Esophagus (tissue), 2 donors: ENCODE measurements around the gene CD2AP. TPM values are rescaled to one million over a fixed set of nuclear protein-coding genes. Genes with fewer than 3 reads are reported as not detected.
"Not testable (repeated sequence)": the region's sequence is repeated elsewhere in the genome, so short reads cannot be mapped to it uniquely, and the experiment has no call there.

ENCODE experiments used
- H3K27ac ChIP-seq, 2 donors: one replicate each; pipeline ENCODE4 v1.5.1; 2013; ENCODE audit warnings: low read depth in 2 of 2, mild to moderate bottlenecking in 2 of 2, inconsistent platforms in 1 of 2, low read length in 1 of 2, moderate library complexity in 1 of 2
- H3K27me3 ChIP-seq, 2 donors: one replicate each; pipeline ENCODE4 v1.6.1; 2013; ENCODE audit warnings: low read length in 2 of 2, control low read depth in 1 of 2, mild to moderate bottlenecking in 1 of 2; ENCODE audit not compliant: insufficient read depth in 2 of 2, control insufficient read depth in 1 of 2
- H3K36me3 ChIP-seq, 2 donors: one replicate each; pipeline ENCODE4 v1.6.1; 2013; ENCODE audit warnings: low read length in 1 of 2; ENCODE audit not compliant: control insufficient read depth in 2 of 2, insufficient read depth in 2 of 2
- H3K4me1 ChIP-seq, 2 donors: one replicate each; pipeline ENCODE4 v1.6.1; 2013; ENCODE audit warnings: low read length in 1 of 2; ENCODE audit not compliant: control insufficient read depth in 2 of 2, insufficient read depth in 2 of 2
- H3K4me3 ChIP-seq, 2 donors: one replicate each; pipeline ENCODE4 v1.5.1; 2013; ENCODE audit warnings: low read length in 2 of 2, mild to moderate bottlenecking in 2 of 2, low read depth in 1 of 2, moderate library complexity in 1 of 2
- H3K9me3 ChIP-seq, 2 donors: one replicate each; pipeline ENCODE4 v1.6.1; 2013; ENCODE audit warnings: mild to moderate bottlenecking in 2 of 2, low read depth in 1 of 2, low read length in 1 of 2, moderate library complexity in 1 of 2; ENCODE audit not compliant: control insufficient read depth in 2 of 2, insufficient read depth in 1 of 2
- WGBS, 2 donors: extraction: QIAGEN DNeasy Blood & Tissue Kit; methylation state at CpG; one replicate each; pipeline ENCODE4 v1.1.7; 2013; 5-methylcytosine and 5-hydroxymethylcytosine counted together
- polyA plus RNA-seq, 2 donors: library from polyadenylated mRNA; stranded (reverse); fragments of 200-250 nt; gene quantifications; one replicate each; pipeline ENCODE4 v1.2.3, GENCODE V29; 2013
- donor health status: healthy with polysubstance abuse.
- donor health status: Bipolar disorder and iron deficiency.

Gene CD2AP
- polyA plus RNA-seq, 2 donors = 12.9 to 14.8 TPM

DNA sequence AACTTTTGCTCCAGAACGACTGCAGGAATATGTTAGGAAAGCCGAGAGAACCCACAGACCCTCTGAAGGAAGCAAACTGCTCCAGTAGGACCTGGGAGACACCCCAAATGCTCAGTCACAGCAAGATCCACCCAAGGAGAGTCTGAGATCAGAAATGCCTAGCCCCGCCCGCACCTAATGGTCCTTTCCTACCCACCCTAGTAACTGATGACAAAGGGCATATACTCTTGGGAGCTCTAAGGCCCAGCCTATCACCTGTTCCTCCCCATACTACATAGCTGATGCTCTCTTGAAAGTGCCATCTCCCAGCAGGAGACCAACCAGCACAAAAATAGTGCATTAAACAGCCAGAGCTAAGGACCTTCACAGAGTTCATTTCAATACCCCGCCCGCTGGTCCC lies 67.6 kb downstream of the CD2AP start:
- Histone ChIP-seq H3K27ac (no peak overlapping the region), H3K27me3 (no peaks in the 10 kb centered on the region), H3K36me3 (peaks cover 0 to 3% of the 10 kb centered on the region in 2 donors), H3K4me1 (no peaks in the 10 kb centered on the region), H3K9me3 (no peaks in the 10 kb centered on the region), H3K4me3 (no peak overlapping the region)
- 97 to 98% methylated on average over 6 of the region's 6 CpGs for WGBS, 2 donors

GRCh38 chr6:47551670-47552069 lies 74.1 kb downstream of the CD2AP start:
- Histone ChIP-seq H3K4me1 (no peaks in the 10 kb centered on the region), H3K27me3 (no peaks in the 10 kb centered on the region), H3K36me3 (no peaks in the 10 kb centered on the region), H3K4me3 (no peak overlapping the region), H3K9me3 (no peaks in the 10 kb centered on the region), H3K27ac (no peak overlapping the region)
- WGBS, 2 donors = 95 to 97% methylated on average over 4 of the region's 4 CpGs

DNA sequence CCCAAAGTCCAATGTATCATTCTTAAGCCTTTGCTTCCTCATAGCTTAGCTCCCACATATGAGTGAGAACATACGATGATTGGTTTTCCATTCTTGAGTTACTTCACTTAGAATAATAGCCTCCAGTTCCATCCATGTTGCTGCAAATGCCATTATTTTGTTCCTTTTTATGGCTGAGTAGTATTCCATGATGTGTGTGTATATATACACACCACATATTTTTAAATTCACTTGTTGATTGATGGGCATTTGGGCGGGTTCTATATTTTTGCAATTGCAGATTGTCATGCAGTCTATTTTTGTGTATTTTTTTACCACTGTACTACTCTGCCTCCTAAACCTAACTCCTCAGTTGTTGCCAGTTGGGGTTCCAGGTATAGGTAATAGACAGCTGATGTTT lies 74.7 kb downstream of the CD2AP start:
- no peaks in the 10 kb centered on the region for H3K4me1 ChIP-seq
- WGBS, 2 donors = 98 to 99% methylated on average over 2 of the region's 2 CpGs
- H3K27ac ChIP-seq = no peak overlapping the region
- no peaks in the 10 kb centered on the region for H3K9me3 ChIP-seq
- no peak overlapping the region for H3K4me3 ChIP-seq
- no peaks in the 10 kb centered on the region for H3K36me3 ChIP-seq
- H3K27me3 ChIP-seq = no peaks in the 10 kb centered on the region

DNA sequence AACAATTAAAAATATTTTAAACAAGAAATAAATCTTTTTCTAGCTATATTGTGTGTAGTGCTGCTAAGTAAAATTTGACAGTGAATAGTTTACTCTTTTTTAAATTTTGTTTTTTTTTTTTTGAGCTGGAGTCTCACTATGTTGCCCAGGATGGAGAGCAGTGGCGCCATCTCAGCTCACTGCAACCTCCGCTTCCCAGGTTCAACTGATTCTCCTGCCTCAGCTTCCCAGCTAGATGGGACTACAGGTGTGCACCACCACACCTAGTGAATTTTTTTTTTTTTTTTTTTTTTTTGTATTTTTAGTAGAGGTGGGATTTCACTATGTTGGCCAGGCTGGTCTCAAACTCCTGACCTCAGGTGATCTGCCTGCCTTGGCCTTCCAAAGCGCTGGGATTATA lies 75.7 kb downstream of the CD2AP start:
- not testable (repeated sequence) for H3K4me1 ChIP-seq
- 99% methylated on average over 3 of the region's 3 CpGs for WGBS, 2 donors

DNA sequence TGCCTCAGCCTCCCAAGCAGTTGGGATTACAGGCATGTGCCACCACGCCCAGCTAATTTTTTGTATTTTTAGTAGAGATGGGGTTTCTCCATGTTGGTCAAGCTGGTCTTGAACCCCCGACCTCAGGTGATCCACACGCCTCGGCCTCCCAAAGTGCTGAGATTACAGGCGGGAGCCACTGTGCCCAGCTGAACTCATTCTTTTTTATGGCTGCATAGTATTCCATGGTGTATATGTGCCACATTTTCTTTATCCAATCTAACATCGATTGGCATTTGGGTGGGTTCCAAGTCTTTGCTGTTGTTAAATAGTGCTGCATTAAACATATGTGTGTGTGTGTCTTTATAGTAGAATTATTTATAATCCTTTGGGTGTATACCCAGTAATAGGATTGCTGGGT lies 78.9 kb downstream of the CD2AP start:
- H3K4me1 ChIP-seq, H3K4me3 ChIP-seq, H3K27ac ChIP-seq, H3K9me3 ChIP-seq, H3K36me3 ChIP-seq, H3K27me3 ChIP-seq: not testable (repeated sequence)
- WGBS, 2 donors = 96 to 97% methylated on average over 6 of the region's 6 CpGs

More for the DNA sequence above, 75.7 kb downstream of the CD2AP start:
- H3K27me3 ChIP-seq, H3K4me3 ChIP-seq, H3K36me3 ChIP-seq, H3K27ac ChIP-seq, H3K9me3 ChIP-seq: not testable (repeated sequence)

GRCh38 chr6:47563162-47563561 lies 85.6 kb downstream of the CD2AP start:
- no peaks in the 10 kb centered on the region for H3K4me1 ChIP-seq
- H3K27ac ChIP-seq = no peak overlapping the region
- H3K4me3 ChIP-seq = no peak overlapping the region
- no peaks in the 10 kb centered on the region for H3K27me3 ChIP-seq
- no peaks in the 10 kb centered on the region for H3K9me3 ChIP-seq
- no peaks in the 10 kb centered on the region for H3K36me3 ChIP-seq
- 93 to 96% methylated on average over 3 of the region's 3 CpGs for WGBS, 2 donors

DNA sequence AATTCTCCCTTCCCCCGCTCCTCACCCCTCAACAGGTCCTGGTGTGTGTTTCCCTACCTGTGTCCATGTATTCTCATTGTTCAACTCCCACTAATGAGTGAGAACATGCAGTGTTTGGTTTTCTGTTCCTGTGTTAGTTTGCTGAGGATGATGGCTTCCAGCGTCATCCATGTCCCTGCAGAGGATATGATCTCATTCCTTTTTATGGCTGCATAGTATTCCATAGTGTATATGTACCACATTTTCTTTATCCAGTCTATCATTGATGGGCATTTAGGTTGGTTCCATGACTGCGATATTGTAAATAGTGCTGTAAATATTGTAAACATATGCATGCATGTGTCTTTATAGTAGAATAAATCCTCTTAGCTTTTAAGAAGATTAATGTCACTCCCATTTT lies 89.0 kb downstream of the CD2AP start:
- WGBS, 2 donors = 98% methylated on average over 3 of the region's 3 CpGs
- H3K4me3 ChIP-seq, H3K27me3 ChIP-seq, H3K36me3 ChIP-seq, H3K9me3 ChIP-seq, H3K4me1 ChIP-seq, H3K27ac ChIP-seq: not testable (repeated sequence)

DNA sequence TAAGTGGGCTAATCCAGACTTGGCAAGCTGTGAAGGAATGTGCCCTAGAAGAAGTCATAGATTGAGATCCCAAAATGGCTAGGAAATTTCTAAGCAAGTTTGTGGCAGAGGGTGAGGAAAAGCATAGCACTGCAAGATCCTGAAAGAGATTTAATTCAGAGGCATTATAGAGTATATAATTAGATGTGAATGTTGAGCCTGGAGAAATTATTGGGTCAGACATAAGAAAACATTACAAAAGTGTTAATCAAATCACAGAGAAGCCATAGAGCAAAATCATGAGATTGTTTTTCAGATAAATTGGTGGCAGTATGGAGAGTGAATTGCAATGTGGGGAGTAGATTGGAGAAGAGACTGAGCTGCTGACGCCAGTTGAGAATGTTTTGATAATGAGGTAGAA lies 90.0 kb downstream of the CD2AP start:
- WGBS, 2 donors = 95 to 99% methylated on average over 1 of the region's 1 CpG
- no peaks in the 10 kb centered on the region for H3K27me3 ChIP-seq
- no peaks in the 10 kb centered on the region for H3K4me1 ChIP-seq
- no peak overlapping the region for H3K4me3 ChIP-seq
- no peaks in the 10 kb centered on the region for H3K36me3 ChIP-seq
- H3K27ac ChIP-seq = no peak overlapping the region
- no peaks in the 10 kb centered on the region for H3K9me3 ChIP-seq

DNA sequence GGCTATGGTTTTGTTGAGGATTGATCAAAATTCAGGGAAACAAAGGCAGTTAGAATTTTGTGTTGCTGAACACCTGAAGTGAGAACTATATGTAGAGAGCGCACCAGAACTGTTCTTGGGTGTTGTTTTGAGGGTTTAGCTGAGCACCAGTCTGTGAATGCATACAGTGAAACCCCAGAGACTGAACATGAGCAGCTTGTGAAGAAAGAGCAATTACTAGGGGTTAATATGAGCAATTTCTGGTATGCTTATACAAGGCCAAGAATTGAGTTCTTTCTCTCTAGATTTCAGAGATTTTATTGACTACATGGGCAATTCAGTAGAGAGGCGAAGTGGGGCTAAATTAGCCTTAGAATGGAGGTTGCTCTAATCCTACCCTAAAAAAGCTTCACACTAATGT lies 93.9 kb downstream of the CD2AP start:
- no peak overlapping the region for H3K27ac ChIP-seq
- no peaks in the 10 kb centered on the region for H3K36me3 ChIP-seq
- H3K4me1 ChIP-seq = no peaks in the 10 kb centered on the region
- WGBS, 2 donors = 98% methylated on average over 2 of the region's 2 CpGs
- no peaks in the 10 kb centered on the region for H3K27me3 ChIP-seq
- H3K4me3 ChIP-seq = no peak overlapping the region
- H3K9me3 ChIP-seq = no peaks in the 10 kb centered on the region

DNA sequence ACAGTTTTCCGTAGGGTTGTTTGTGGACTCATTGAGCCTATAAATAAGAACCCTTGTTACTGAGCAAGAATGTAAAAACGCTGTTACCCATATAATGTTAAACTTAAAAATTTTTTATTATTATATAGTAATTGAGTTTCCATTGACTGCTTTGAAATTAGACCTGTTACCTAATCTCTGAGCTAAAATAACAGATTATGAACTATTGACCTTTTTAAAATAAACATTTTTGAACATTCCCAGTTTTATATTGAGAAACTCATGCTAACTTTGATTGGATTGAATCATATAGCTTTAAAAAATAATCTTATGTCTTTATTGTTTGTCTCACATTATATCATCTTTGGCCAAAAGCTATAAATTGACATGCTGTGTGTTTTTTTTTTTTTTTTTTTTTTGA lies 95.5 kb downstream of the CD2AP start:
- no peaks in the 10 kb centered on the region for H3K9me3 ChIP-seq
- no peak overlapping the region for H3K27ac ChIP-seq
- H3K27me3 ChIP-seq = no peaks in the 10 kb centered on the region
- WGBS, 2 donors = 55 to 72% methylated on average over 2 of the region's 2 CpGs
- H3K4me3 ChIP-seq = no peak overlapping the region
- no peaks in the 10 kb centered on the region for H3K4me1 ChIP-seq
- no peaks in the 10 kb centered on the region for H3K36me3 ChIP-seq
